Endothelial cell of umbilical vein (primary cell): ENCODE measurements around the gene PHPT1. TPM values are rescaled to one million over a fixed set of nuclear protein-coding genes. Genes with fewer than 3 reads are reported as not detected.

Experiments used
- BruUV-seq: library from RNA; stranded (reverse); fragments of 400-500 nt; replicated peaks from 2 replicates; lab custom pipeline; 2021; lab: Mats Ljungman, UMichigan
- CTCF ChIA-PET: fragments of 300-600, 350-600 bp; sonication (Branson Sonifier 250); formaldehyde crosslinking; loops from one replicate; lab custom pipeline; 2021; ENCODE audit warnings: antibody characterized with exemption, inconsistent platforms; lab: Charles Lee
- POLR2A ChIA-PET: fragments of 300-600, 350-600 bp; sonication (Branson Sonifier 250); formaldehyde crosslinking; loops from one replicate; lab custom pipeline; 2021; ENCODE audit warnings: antibody characterized with exemption, inconsistent platforms; lab: Charles Lee
- DNase-seq: peaks from one replicate; pipeline ENCODE4 v3.0.0-alpha.2; 2011; ENCODE audit warnings: low read depth, low spot score
- FAIRE-seq: peaks from 2 replicates; lab custom pipeline; 2011; peaks lifted over from hg19 to GRCh38; lab: Jason Lieb, UNC
- H2AFZ ChIP-seq: 2 replicates; pipeline ENCODE4 v1.6.0; 2012; ENCODE audit warnings: low read depth, low read length, control low read depth, inconsistent platforms
- H3K27ac ChIP-seq: 2 replicates; pipeline ENCODE4 v1.5.1; 2011; ENCODE audit warnings: low read depth, mild to moderate bottlenecking, control low read depth, low read length, moderate library complexity; ENCODE audit not compliant: insufficient read depth
- H3K27me3 ChIP-seq, 2 experiments: 2 replicates each; pipeline versions ENCODE4 v1.6.0 to v1.6.1; 2011; ENCODE audit warnings: low read length in 2 of 2, mixed read lengths in 1 of 2; ENCODE audit not compliant: control insufficient read depth in 2 of 2, insufficient read depth in 2 of 2
- H3K36me3 ChIP-seq, 2 experiments: 2 replicates in 1 of 2; 3 replicates in 1 of 2; pipeline ENCODE4 v1.5.1; 2011; ENCODE audit warnings: low read length in 2 of 2, mild to moderate bottlenecking in 1 of 2, moderate library complexity in 1 of 2; ENCODE audit not compliant: control insufficient read depth in 2 of 2, insufficient read depth in 2 of 2; ENCODE audit errors: extremely low read depth in 1 of 2
- H3K4me1 ChIP-seq: 3 replicates; pipeline ENCODE4 v1.5.1; 2011; ENCODE audit warnings: mild to moderate bottlenecking, low read length; ENCODE audit not compliant: control insufficient read depth, insufficient read depth; ENCODE audit errors: extremely low read depth
- H3K4me2 ChIP-seq: 2 replicates; pipeline ENCODE4 v1.6.1; 2011; ENCODE audit warnings: low read length, control low read depth, mixed read lengths; ENCODE audit not compliant: insufficient read depth
- H3K4me3 ChIP-seq, 3 experiments: fragments of 200-600 bp in 1 of 3; sonication (generic), shearing (Covaris generic) in 1 of 3; replicated peaks in 1 of 3; 2 replicates each; pipeline ENCODE4 v1.5.1; 2011 to 2016; ENCODE audit warnings: control low read depth in 3 of 3, low read length in 3 of 3, mild to moderate bottlenecking in 2 of 3, inconsistent platforms in 1 of 3, low read depth in 1 of 3, moderate library complexity in 1 of 3; ENCODE audit not compliant: insufficient read depth in 1 of 3
- H3K79me2 ChIP-seq: 2 replicates; pipeline ENCODE4 v1.6.0; 2012; ENCODE audit warnings: low read length, inconsistent platforms; ENCODE audit not compliant: control insufficient read depth, insufficient read depth
- H3K9ac ChIP-seq: replicated peaks from 2 replicates; pipeline ENCODE3; 2011; ENCODE audit warnings: low read length, control low read depth; ENCODE audit not compliant: insufficient read depth; ENCODE audit errors: extremely low read depth
- H3K9me1 ChIP-seq: replicated peaks from 3 replicates; pipeline ENCODE4 v1.6.0; 2011; ENCODE audit warnings: mild to moderate bottlenecking, low read length; ENCODE audit not compliant: control insufficient read depth, insufficient read depth; ENCODE audit errors: extremely low read depth
- H3K9me3 ChIP-seq: replicated peaks from 2 replicates; pipeline ENCODE4 v1.5.1; 2012; ENCODE audit warnings: low read length, inconsistent platforms; ENCODE audit not compliant: control insufficient read depth, insufficient read depth
- H4K20me1 ChIP-seq: replicated peaks from 2 replicates; pipeline ENCODE3; 2011; ENCODE audit warnings: mild to moderate bottlenecking, low read length; ENCODE audit not compliant: control insufficient read depth, insufficient read depth; ENCODE audit errors: extremely low read depth
- EZH2 ChIP-seq: IDR thresholded peaks from 2 replicates; pipeline ENCODE4 v1.6.1; 2012; ENCODE audit warnings: borderline replicate concordance, low read depth, mild to moderate bottlenecking, moderate library complexity, low read length, inconsistent platforms; ENCODE audit not compliant: severe bottlenecking
- FOS ChIP-seq: IDR thresholded peaks from 2 replicates; pipeline ENCODE4 v1.6.1; 2011; ENCODE audit warnings: mild to moderate bottlenecking, low read length, moderate library complexity, borderline replicate concordance; ENCODE audit not compliant: insufficient read depth
- JUN ChIP-seq: IDR thresholded peaks from 2 replicates; pipeline ENCODE4 v1.6.1; 2011; ENCODE audit warnings: borderline replicate concordance, low read depth; ENCODE audit not compliant: insufficient read length, insufficient read depth
- POLR2A ChIP-seq: IDR thresholded peaks from 2 replicates; pipeline ENCODE4 v1.6.1; 2012; ENCODE audit warnings: low read depth, mild to moderate bottlenecking, control low read depth, low read length
- dilution Hi-C: fragments of 300-500 bp; cut with MboI; formaldehyde crosslinking; loops from one replicate; pipeline ENCODE4 v1.15.0; 2019; ENCODE audit warnings: low sequenced_read_pairs; ENCODE audit not compliant: extremely low pct_ligation_motif_present
- intact Hi-C: fragments of 100-400 bp; cut with micrococcal nuclease; formaldehyde crosslinking; loops from one replicate; pipeline ENCODE4 v1.10.0; 2022
- polyA plus RNA-seq, 4 experiments: library from polyadenylated mRNA; depleted of rRNA in 3 of 4; stranded (reverse) in 3 of 4; unstranded in 1 of 4; fragments of >200 nt; gene quantifications; 2 replicates each; pipeline versions ENCODE4 v1.2.1 to v1.2.3, GENCODE V29; 2011 to 2012; ENCODE audit warnings: missing spikeins in 1 of 4
- total RNA-seq: library from RNA; stranded (reverse); gene quantifications from 2 replicates; pipeline ENCODE4 v1.2.3, GENCODE V29; 2021
- TF ChIP-seq, protein P1 (sequence below): IDR thresholded peaks from 2 replicates; pipeline ENCODE4 v1.6.1; 2011; ENCODE audit not compliant: insufficient read depth, insufficient read length

PHPT1 gene
- total and polyA plus RNA-seq, 2 donors (not counting 3 experiments of a cell fraction or from before 2014, with no cell fraction given), result 139 to 319 TPM

DNA sequence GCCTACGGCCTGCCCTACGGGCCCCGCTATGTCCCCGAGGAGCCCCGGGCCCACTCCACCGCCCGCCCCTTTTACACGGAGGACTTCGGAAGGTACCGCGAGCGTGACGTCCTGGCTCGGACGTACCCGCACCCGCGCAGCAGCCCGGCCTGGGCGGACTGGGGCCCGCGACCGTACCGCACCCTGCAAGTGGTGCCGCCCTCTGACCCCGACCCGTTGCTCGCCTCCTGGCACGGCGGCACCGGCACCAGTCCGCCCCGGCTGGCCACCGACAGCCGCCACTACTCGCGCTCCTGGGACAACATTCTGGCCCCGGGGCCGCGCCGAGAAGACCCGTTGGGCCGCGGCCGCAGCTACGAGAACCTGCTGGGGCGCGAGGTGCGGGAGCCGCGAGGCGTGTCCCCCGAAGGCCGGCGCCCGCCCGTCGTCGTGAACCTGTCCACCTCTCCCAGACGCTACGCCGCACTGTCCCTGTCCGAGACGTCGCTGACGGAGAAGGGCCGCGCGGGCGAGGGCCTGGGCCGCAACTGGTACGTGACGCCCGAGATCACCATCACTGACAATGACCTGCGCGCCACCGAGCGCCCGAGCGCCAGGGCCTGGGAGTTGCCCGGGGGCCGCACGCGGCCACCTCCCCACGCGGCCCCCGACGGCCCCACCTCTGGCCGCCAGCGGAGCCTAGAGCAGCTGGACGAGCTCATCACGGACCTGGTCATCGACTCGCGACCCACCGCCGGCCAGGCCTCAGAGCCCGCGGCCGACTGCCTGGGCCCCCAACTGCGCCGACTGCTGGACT is 3.5 kb upstream of the PHPT1 start:
- no peak overlapping the region for H2AFZ ChIP-seq
- no peak overlapping the region for H3K27ac ChIP-seq
- POLR2A ChIA-PET, result interaction anchor here (0.6 kb wide), 1 partner anchor 378 kb away, joined by 3 read pairs; no protein-coding TSS in a partner anchor
- no peak overlapping the region for H3K9ac ChIP-seq
- peaks cover 12% of the 10 kb centered on the region for H3K4me1 ChIP-seq
- dilution Hi-C loops, result no loop called here
- no peak overlapping the region for H3K4me3 ChIP-seq
- no peaks in the 10 kb centered on the region for H3K36me3 ChIP-seq
- H3K9me3 ChIP-seq, result no peaks in the 10 kb centered on the region
- no peak for DNase-seq
- intact Hi-C loops, result loop anchor here (5.0 kb wide), 1 partner anchor 53 kb away; the partner anchor contains the start of gene TMEM141
- no peaks in the 10 kb centered on the region for H3K9me1 ChIP-seq
- no peak overlapping the region for H3K4me2 ChIP-seq
- TF ChIP-seq EZH2 (peak; percentile 72), FOS (no peak), POLR2A (no peak), JUN (no peak)
- TF ChIP-seq, protein P1, sequence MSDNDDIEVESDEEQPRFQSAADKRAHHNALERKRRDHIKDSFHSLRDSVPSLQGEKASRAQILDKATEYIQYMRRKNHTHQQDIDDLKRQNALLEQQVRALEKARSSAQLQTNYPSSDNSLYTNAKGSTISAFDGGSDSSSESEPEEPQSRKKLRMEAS, result no peak
- CTCF ChIA-PET, result interaction anchor here (1.0 to 1.4 kb wide), 2 partner anchors 10 to 38 kb away, joined by 3 read pairs; no protein-coding TSS in a partner anchor
- H3K79me2 ChIP-seq, result no peaks in the 10 kb centered on the region
- FAIRE-seq, result no peak
- peaks cover 10 to 28% of the 10 kb centered on the region in 2 experiments for H3K27me3 ChIP-seq
- no TSS peak for BruUV-seq
- H4K20me1 ChIP-seq, result no peaks in the 10 kb centered on the region
